Thoracic aorta (tissue), 2 donors: Measurements from ENCODE around the gene MALAT1. TPM values are rescaled to one million over a fixed set of nuclear protein-coding genes. Genes with fewer than 3 reads are reported as not detected.

Source experiments
- ATAC-seq: fragments of 150-250 bp; one replicate; pipeline ENCODE4 v1.8.0; 2017; ENCODE audit warnings: low read depth; ENCODE audit not compliant: insufficient number of reproducible peaks, low FRiP score
- DNase-seq: peaks from one replicate; pipeline ENCODE4 v3.0.0-alpha.2; 2020; ENCODE audit warnings: low spot score
- H3K27ac ChIP-seq, 2 donors: fragments of 200-600 bp; sonication (generic); 1 replicate in 1 of 2; 2 replicates in 1 of 2; pipeline ENCODE4 v1.5.1; 2016; ENCODE audit warnings: mild to moderate bottlenecking in 2 of 2, moderate library complexity in 2 of 2
- H3K27me3 ChIP-seq: fragments of 200-600 bp; sonication (generic); replicated peaks from 2 replicates; pipeline ENCODE4 v1.6.0; 2016; ENCODE audit warnings: mild to moderate bottlenecking; ENCODE audit not compliant: insufficient read depth
- H3K36me3 ChIP-seq: fragments of 200-600 bp; sonication (generic); one replicate; pipeline ENCODE4 v1.5.1; 2016
- H3K4me1 ChIP-seq, 2 donors: fragments of 200-600 bp; sonication (generic); 1 replicate in 1 of 2; 2 replicates in 1 of 2; pipeline versions ENCODE4 v1.5.1 to v1.6.0; 2016; ENCODE audit warnings: low read depth in 2 of 2, mild to moderate bottlenecking in 1 of 2; ENCODE audit not compliant: control insufficient read depth in 1 of 2
- H3K4me3 ChIP-seq: fragments of 200-600 bp; sonication (generic); 2 replicates; pipeline ENCODE4 v1.5.1; 2016; ENCODE audit warnings: mild to moderate bottlenecking
- H3K9me3 ChIP-seq: fragments of 200-600 bp; sonication (generic); 2 replicates; pipeline ENCODE4 v1.5.1; 2016
- total RNA-seq, 2 donors: library from RNA; depleted of rRNA; stranded (reverse); fragments of >200 nt; gene quantifications; one replicate each; pipeline versions ENCODE4 v1.1.0 to v1.2.3, GENCODE V29; 2016
- TF ChIP-seq, protein P1 (sequence below): fragments of 200-600 bp; sonication (generic); IDR thresholded peaks from one replicate; pipeline ENCODE4 v1.5.1; 2019; ENCODE audit warnings: antibody characterized with exemption

MALAT1 gene
- total RNA-seq, 2 donors from 2014 or later: 20,776 to 38,952 TPM

DNA sequence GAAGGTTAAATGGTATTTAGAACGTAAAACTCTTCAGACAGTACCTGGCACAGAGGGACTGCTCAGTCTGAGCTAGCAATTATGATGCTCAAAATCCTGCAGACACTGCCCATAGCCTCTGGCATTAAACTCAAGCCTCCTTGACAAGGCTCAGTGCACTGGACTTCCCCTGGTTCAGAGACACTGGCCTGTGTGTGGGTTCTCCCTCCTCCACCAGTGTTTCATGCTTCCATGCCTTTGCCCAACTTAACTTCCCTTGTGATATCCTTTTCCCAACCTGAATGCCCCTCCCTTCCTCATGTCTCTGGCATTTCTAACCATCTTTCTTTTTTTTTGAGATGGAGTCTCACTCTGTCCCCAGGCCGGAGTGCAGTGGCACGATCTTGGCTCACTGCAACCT, 50.3 kb downstream of the MALAT1 start:
- peaks cover 1 to 3% of the 10 kb centered on the region in 2 donors for H3K4me1 ChIP-seq
- no peak for ATAC-seq
- H3K4me3 ChIP-seq: no peak overlapping the region
- no peaks in the 10 kb centered on the region for H3K9me3 ChIP-seq
- H3K27me3 ChIP-seq: no peaks in the 10 kb centered on the region
- H3K36me3 ChIP-seq: peaks cover 53% of the 10 kb centered on the region
- H3K27ac ChIP-seq: peak overlapping the region in 1 of 2 donors; percentile 34
- TF ChIP-seq, protein P1, sequence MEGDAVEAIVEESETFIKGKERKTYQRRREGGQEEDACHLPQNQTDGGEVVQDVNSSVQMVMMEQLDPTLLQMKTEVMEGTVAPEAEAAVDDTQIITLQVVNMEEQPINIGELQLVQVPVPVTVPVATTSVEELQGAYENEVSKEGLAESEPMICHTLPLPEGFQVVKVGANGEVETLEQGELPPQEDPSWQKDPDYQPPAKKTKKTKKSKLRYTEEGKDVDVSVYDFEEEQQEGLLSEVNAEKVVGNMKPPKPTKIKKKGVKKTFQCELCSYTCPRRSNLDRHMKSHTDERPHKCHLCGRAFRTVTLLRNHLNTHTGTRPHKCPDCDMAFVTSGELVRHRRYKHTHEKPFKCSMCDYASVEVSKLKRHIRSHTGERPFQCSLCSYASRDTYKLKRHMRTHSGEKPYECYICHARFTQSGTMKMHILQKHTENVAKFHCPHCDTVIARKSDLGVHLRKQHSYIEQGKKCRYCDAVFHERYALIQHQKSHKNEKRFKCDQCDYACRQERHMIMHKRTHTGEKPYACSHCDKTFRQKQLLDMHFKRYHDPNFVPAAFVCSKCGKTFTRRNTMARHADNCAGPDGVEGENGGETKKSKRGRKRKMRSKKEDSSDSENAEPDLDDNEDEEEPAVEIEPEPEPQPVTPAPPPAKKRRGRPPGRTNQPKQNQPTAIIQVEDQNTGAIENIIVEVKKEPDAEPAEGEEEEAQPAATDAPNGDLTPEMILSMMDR: no peak
- no peak for DNase-seq

DNA sequence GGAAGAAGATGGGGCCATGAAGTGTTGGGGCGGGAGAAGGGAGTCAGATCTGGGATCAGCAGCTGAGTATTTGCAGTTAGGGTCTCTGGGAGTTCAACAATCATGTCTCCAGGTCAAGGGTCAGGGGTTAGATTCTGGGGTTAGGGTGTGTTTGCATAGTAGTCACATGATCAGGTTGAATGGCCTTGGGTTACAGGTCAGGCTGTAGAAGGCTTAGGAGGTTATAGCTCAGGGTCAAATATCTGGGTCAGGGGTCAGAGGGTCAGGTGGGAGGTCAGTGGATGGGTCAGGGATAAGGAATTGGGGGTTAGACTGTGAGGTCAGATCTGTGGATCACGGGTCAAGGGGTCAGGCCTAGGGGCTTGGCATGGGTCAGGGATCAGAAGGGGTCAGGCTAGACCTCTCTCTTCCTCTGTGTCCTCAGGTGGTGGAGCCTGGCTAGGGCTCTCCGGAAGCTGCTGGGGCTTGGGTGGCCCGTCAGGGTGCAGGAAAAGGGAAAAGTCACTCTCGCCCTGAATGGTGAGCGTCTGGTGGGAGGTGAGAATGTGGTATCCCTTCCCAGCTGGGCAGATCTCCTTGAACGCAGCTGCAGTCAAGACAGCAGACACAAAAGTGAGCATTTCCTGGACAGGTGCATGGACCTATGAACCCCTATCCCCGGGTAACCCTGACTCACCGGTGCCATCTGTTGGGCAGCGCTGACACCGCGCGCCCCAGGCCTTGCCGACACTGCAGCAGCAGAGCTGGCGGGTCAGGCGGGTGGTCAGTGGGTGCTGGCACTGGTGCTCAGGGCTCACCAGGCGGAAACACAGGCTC, 52.9 kb downstream of the MALAT1 start:
- Histone ChIP-seq H3K27me3 (no peaks in the 10 kb centered on the region), H3K27ac (no peak overlapping the region), H3K9me3 (no peaks in the 10 kb centered on the region), H3K4me3 (no peak overlapping the region), H3K36me3 (peaks cover 37% of the 10 kb centered on the region), H3K4me1 (peaks cover 20 to 30% of the 10 kb centered on the region in 2 donors)
- ATAC-seq: no peak
- DNase-seq: no peak
- TF ChIP-seq, protein P1: peak; percentile 37

DNA sequence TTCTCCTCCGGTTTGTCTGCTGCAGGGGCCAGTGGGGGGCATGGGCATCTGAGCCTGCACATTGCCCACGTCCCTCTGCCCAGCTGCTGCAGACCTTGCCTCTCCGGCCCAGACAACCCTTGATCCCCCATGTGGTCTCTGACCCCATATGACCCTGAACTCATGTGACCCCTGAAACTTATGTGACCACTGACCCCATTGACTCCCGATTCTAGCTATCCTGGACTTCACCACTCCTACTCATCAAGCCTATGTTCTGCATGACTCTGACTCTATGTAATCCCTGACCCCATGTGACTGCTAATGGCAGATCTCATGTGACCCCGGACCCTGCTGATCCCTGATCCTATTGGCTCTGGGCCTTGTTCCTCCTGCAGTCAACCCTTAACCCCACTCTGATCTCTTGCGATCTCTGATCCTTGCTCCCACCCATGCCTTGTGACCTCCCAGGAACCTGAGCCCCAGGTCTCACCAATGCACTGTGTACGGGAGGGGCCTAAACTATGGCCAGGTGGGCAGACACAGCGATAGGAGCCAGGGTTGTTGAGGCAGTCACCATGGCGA, 53.6 kb downstream of the MALAT1 start:
- TF ChIP-seq, protein P1: peak; percentile 6
- DNase-seq (no peak), ATAC-seq (no peak)
- Histone ChIP-seq H3K27me3 (no peaks in the 10 kb centered on the region), H3K36me3 (peaks cover 31% of the 10 kb centered on the region), H3K9me3 (no peaks in the 10 kb centered on the region), H3K4me1 (peaks cover 20 to 33% of the 10 kb centered on the region in 2 donors), H3K4me3 (no peak overlapping the region), H3K27ac (no peak overlapping the region)

DNA sequence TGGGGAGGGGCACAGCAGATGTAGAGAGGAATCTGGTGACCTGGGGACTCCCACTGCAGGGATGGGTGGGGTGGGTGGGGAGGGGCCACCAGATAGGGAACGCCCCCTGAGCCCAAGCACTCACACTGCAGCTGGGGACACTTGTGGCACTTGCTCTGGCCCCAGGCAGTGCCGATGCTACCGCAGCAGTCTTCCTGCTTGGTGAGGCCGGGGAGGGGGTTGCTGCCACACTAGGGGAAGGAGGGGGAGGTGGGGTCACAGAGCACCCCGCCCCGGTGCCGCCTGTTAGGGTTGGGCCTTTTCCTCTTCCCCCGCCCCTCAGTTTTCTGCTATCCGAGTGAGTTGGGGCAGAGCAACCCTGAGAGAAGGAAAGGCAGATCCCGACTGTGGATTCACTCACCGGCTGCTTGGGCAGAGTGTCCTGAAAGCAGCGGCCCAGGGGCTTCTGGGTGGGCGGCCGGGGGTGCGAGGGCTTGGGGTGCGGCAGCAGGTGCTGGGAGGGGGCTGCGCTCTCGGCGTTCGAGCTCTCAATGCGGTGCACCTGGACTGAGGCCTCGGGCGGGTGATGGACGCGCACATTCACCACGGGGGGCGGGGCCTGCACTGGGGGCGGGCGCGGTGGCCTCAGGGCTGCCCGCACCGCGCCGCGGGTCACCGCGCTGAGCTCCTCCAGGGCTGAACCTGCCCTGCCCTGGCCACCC, 54.6 kb downstream of the MALAT1 start:
- H3K36me3 ChIP-seq: peaks cover 21% of the 10 kb centered on the region

More for the DNA sequence above, 54.6 kb downstream of the MALAT1 start:
- Histone ChIP-seq H3K4me1 (peaks cover 20 to 34% of the 10 kb centered on the region in 2 donors), H3K27me3 (no peaks in the 10 kb centered on the region), H3K4me3 (no peak overlapping the region), H3K9me3 (no peaks in the 10 kb centered on the region), H3K27ac (peak overlapping the region; percentile 9 to 96)
- ATAC-seq (no peak), DNase-seq (no peak)
- TF ChIP-seq, protein P1: no peak
